GM18861 (cell line): ENCODE data around the gene APOL5.

ENCODE experiments used
- ATAC-seq: cut with Tn5 transposase; IDR thresholded peaks from one replicate; pipeline ENCODE4 v1.9.1; 2021; ENCODE audit not compliant: unreplicated experiment

The APOL5 gene

GRCh38 chr22:35739931-35740380 is 22.3 kb downstream of the APOL5 start:
- no peak for ATAC-seq

GRCh38 chr22:35740616-35741015 is 22.9 kb downstream of the APOL5 start:
- ATAC-seq, result no peak

GRCh38 chr22:35742342-35743100 is 24.8 kb downstream of the APOL5 start:
- ATAC-seq, result no peak

- no peak for ATAC-seq
These were observed 25.7 kb downstream of the APOL5 start for GRCh38 chr22:35743326-35743860.

GRCh38 chr22:35746248-35746647 is 28.6 kb downstream of the APOL5 start:
- ATAC-seq, result no peak

- no peak for ATAC-seq
These were observed 29.5 kb downstream of the APOL5 start for GRCh38 chr22:35746946-35747703.

GRCh38 chr22:35749808-35750207 is 32.1 kb downstream of the APOL5 start:
- peak; percentile 78 for ATAC-seq

GRCh38 chr22:35752006-35752862 is 34.6 kb downstream of the APOL5 start:
- no peak for ATAC-seq

- ATAC-seq, result no peak
These were observed 35.2 kb downstream of the APOL5 start for GRCh38 chr22:35752863-35753189.

- no peak for ATAC-seq
These were observed 37.1 kb downstream of the APOL5 start for GRCh38 chr22:35754761-35755160.

GRCh38 chr22:35756722-35757121 is 39.0 kb downstream of the APOL5 start:
- no peak for ATAC-seq

GRCh38 chr22:35758394-35758793 is 40.7 kb downstream of the APOL5 start:
- ATAC-seq, result no peak

- ATAC-seq, result no peak
These were observed 43.4 kb downstream of the APOL5 start for GRCh38 chr22:35761037-35761436.

GRCh38 chr22:35766654-35767580 is 49.2 kb downstream of the APOL5 start:
- ATAC-seq, result no peak

GRCh38 chr22:35769974-35770373 is 52.3 kb downstream of the APOL5 start:
- no peak for ATAC-seq

- no peak for ATAC-seq
These were observed 57.7 kb downstream of the APOL5 start for GRCh38 chr22:35775339-35775738.

GRCh38 chr22:35777335-35777975 is 59.8 kb downstream of the APOL5 start:
- ATAC-seq, result no peak
